WTC11 (cell line): ENCODE data around the gene ACTN1. TPM values are rescaled to one million over a fixed set of nuclear protein-coding genes. Genes with fewer than 3 reads are reported as not detected.

Experiments used
- ATAC-seq: fragments of 200-7000 bp; cut with Tn5 transposase; 2 replicates; pipeline ENCODE4 v1.10.0; 2021; ENCODE audit warnings: mild to moderate bottlenecking, moderate library complexity
- CTCF ChIA-PET: fragments of 300-600 bp; sonication (Branson Sonifier 250); formaldehyde crosslinking; loops from one replicate; lab custom pipeline; 2021; ENCODE audit warnings: antibody characterized with exemption; lab: Charles Lee
- POLR2A ChIA-PET: fragments of 350-600 bp; sonication (Branson Sonifier 250); formaldehyde crosslinking; loops from one replicate; lab custom pipeline; 2021; ENCODE audit warnings: antibody characterized with exemption; lab: Charles Lee
- DNase-seq: peaks from one replicate; pipeline ENCODE4 v3.0.0; 2021; ENCODE audit warnings: low spot score
- H3K27ac Mint-ChIP-seq: 2 replicates; pipeline ENCODE4 v1.8.0; 2021; ENCODE audit warnings: mixed read lengths
- H3K27me3 Mint-ChIP-seq: 2 replicates; pipeline ENCODE4 v1.8.0; 2021; ENCODE audit warnings: low read depth, mild to moderate bottlenecking, moderate library complexity, mixed read lengths
- H3K36me3 Mint-ChIP-seq: 2 replicates; pipeline ENCODE4 v1.8.0; 2021; ENCODE audit warnings: mixed read lengths
- H3K4me1 Mint-ChIP-seq: 2 replicates; pipeline ENCODE4 v1.8.0; 2022; ENCODE audit warnings: mixed read lengths
- H3K4me3 Mint-ChIP-seq: 2 replicates; pipeline ENCODE4 v1.8.0; 2021; ENCODE audit warnings: mild to moderate bottlenecking, moderate library complexity, mixed read lengths
- H3K9me3 Mint-ChIP-seq: 2 replicates; pipeline ENCODE4 v1.8.0; 2021; ENCODE audit warnings: mixed read lengths
- CBFB ChIP-seq: sonication (generic); formaldehyde crosslinking; IDR thresholded peaks from 2 replicates; pipeline ENCODE4 v1.8.1; 2022; ENCODE audit warnings: mild to moderate bottlenecking, low read depth, missing genetic modification reagents
- FOXJ3 ChIP-seq: sonication (generic); formaldehyde crosslinking; IDR thresholded peaks from 2 replicates; pipeline ENCODE4 v1.9.0; 2021; ENCODE audit warnings: missing genetic modification reagents, mild to moderate bottlenecking, borderline replicate concordance
- GABPB1 ChIP-seq: sonication (generic); formaldehyde crosslinking; IDR thresholded peaks from 2 replicates; pipeline ENCODE4 v1.8.1; 2023; ENCODE audit warnings: mild to moderate bottlenecking, missing genetic modification reagents
- KAT7 ChIP-seq: sonication (generic); formaldehyde crosslinking; IDR thresholded peaks from 2 replicates; pipeline ENCODE4 v1.8.1; 2023; ENCODE audit warnings: missing genetic modification reagents, mild to moderate bottlenecking, borderline replicate concordance
- MXD4 ChIP-seq: fragments of 250-450 bp; sonication (Bioruptor Pico); IDR thresholded peaks from 2 replicates; pipeline ENCODE4 v1.8.0; 2021; ENCODE audit warnings: mild to moderate bottlenecking, moderate library complexity, borderline replicate concordance
- NFE2L1 ChIP-seq: sonication (generic); formaldehyde crosslinking; IDR thresholded peaks from 2 replicates; pipeline ENCODE4 v1.8.1; 2023; ENCODE audit warnings: missing genetic modification reagents
- NR1H2 ChIP-seq: sonication (generic); formaldehyde crosslinking; IDR thresholded peaks from 2 replicates; pipeline ENCODE4 v1.9.0; 2021; ENCODE audit warnings: mild to moderate bottlenecking, moderate library complexity, missing genetic modification reagents
- RELA ChIP-seq: sonication (generic); formaldehyde crosslinking; IDR thresholded peaks from 2 replicates; pipeline ENCODE4 v1.8.1; 2022; ENCODE audit warnings: missing genetic modification reagents, mild to moderate bottlenecking, borderline replicate concordance
- TEAD4 ChIP-seq: sonication (generic); formaldehyde crosslinking; IDR thresholded peaks from 2 replicates; pipeline ENCODE4 v1.8.0; 2022; ENCODE audit warnings: mild to moderate bottlenecking, missing genetic modification reagents
- ZNF396 ChIP-seq: fragments of 250-450 bp; sonication (Bioruptor Pico); IDR thresholded peaks from 2 replicates; pipeline ENCODE4 v1.8.0; 2021; ENCODE audit warnings: mild to moderate bottlenecking, moderate library complexity, borderline replicate concordance
- total RNA-seq: library from RNA; stranded (reverse); gene quantifications from 3 replicates; pipeline ENCODE4 v1.2.3, GENCODE V29; 2021
- TF ChIP-seq, protein P1 (sequence below): sonication (generic); formaldehyde crosslinking; IDR thresholded peaks from 2 replicates; pipeline ENCODE4 v1.8.0; 2023; ENCODE audit warnings: missing genetic modification reagents, mild to moderate bottlenecking, borderline replicate concordance
- TF ChIP-seq, protein P2 (sequence below): sonication (generic); formaldehyde crosslinking; conservative IDR thresholded peaks from 2 replicates; pipeline ENCODE4 v1.8.1; 2023; ENCODE audit warnings: mild to moderate bottlenecking, low read depth, missing genetic modification reagents, moderate library complexity
- TF ChIP-seq, protein P3 (sequence below): sonication (generic); formaldehyde crosslinking; IDR thresholded peaks from 2 replicates; pipeline ENCODE4 v1.8.0; 2022; ENCODE audit warnings: mild to moderate bottlenecking, missing genetic modification reagents
- TF ChIP-seq, protein P4 (sequence below): fragments of 250-450 bp; sonication (Bioruptor Pico); IDR thresholded peaks from 2 replicates; pipeline ENCODE4 v1.9.0; 2021; ENCODE audit warnings: mild to moderate bottlenecking
- TF ChIP-seq, protein P5 (sequence below): fragments of 200-600 bp; IDR thresholded peaks from 2 replicates; pipeline ENCODE4 v1.8.0; 2022; ENCODE audit warnings: antibody characterized with exemption
- TF ChIP-seq, protein P6 (sequence below): sonication (generic); formaldehyde crosslinking; IDR thresholded peaks from 2 replicates; pipeline ENCODE4 v1.8.1; 2022; ENCODE audit warnings: low read depth, mild to moderate bottlenecking, moderate library complexity, missing genetic modification reagents, borderline replicate concordance
- TF ChIP-seq, protein P7 (sequence below): fragments of 250-450 bp; sonication (Bioruptor Pico); IDR thresholded peaks from 2 replicates; pipeline ENCODE4 v1.8.0; 2021; ENCODE audit warnings: mild to moderate bottlenecking
- TF ChIP-seq, protein P8 (sequence below): sonication (generic); formaldehyde crosslinking; conservative IDR thresholded peaks from 2 replicates; pipeline ENCODE4 v1.8.1; 2022; ENCODE audit warnings: mild to moderate bottlenecking, missing genetic modification reagents
- TF ChIP-seq, protein P9 (sequence below): sonication (generic); formaldehyde crosslinking; IDR thresholded peaks from 2 replicates; pipeline ENCODE4 v1.8.1; 2023; ENCODE audit warnings: mild to moderate bottlenecking, missing genetic modification reagents, moderate library complexity

The ACTN1 gene
- total RNA-seq, 1 experiment from 2014 or later: 196 TPM

DNA sequence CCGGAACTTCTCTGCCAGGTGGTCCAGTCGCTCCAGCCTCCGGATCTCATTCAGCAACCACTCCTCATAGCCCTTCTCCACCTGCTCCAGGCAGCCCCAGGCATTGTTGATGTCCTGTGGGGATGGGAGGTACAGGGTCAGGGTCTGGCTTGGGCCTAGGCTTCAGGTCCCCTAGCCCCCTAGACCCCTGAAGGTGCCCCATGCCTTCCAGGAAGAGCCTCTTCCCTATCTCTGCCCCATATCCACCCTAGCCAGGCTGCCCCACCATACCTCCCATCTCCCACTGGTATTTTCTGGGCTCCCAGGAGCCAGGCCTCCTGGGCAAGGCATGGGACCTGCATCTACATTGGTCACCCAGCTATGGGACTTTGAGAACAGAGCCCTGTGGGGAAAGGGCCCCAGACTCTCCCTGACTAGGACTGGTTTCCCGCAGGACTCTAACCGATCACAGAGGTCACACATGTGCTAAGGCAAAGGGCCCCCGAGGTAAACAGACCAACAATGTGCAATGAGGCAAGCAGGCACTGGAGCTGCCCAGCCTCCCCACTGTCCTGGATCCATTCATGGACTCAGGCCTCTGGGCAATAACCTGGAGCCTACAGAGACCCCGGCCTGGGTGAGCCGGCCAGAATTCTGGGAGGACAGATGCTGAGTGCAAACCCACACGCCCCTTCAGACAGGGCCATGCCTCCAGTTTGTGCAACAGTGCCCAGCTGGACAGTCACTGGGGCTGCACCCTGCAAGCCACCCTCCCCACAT lies 88.8 kb downstream of the ACTN1 start:
- peaks cover 71% of the 10 kb centered on the region for H3K36me3 Mint-ChIP-seq
- CTCF ChIA-PET: interaction anchor here (0.9 kb wide), 1 partner anchor 21 kb away, joined by 3 read pairs; no protein-coding TSS in a partner anchor

DNA sequence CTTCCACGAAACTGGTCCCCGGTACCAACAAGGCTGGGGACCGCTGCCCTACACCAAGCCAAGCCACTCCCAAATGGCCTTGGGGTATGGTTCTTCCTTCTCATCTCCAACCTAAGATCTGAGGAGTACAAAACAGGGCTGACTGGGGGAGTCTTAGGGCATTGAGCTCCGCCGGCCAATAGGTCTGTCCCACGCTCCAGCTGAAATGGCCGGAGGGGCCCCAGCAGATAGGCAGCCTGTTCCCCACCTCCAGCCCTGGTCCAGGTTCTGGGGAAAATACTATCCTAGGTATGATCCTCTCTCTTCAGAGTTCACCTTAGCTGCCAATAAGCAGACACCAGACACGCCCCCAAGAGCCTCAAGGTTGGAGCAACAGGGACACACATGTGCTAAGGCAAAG lies 90.2 kb downstream of the ACTN1 start:
- Mint-ChIP-seq H3K4me1 (no peaks in the 10 kb centered on the region), H3K9me3 (no peaks in the 10 kb centered on the region), H3K27ac (no peak overlapping the region), H3K27me3 (no peaks in the 10 kb centered on the region), H3K36me3 (peaks cover 67% of the 10 kb centered on the region), H3K4me3 (no peak overlapping the region)
- no peak for DNase-seq
- POLR2A ChIA-PET: no interaction called here
- ATAC-seq: no peak
- CTCF ChIA-PET: interaction anchor here (0.8 kb wide), 1 partner anchor 22 kb away, joined by 3 read pairs; no protein-coding TSS in a partner anchor
- TF ChIP-seq, protein P1, sequence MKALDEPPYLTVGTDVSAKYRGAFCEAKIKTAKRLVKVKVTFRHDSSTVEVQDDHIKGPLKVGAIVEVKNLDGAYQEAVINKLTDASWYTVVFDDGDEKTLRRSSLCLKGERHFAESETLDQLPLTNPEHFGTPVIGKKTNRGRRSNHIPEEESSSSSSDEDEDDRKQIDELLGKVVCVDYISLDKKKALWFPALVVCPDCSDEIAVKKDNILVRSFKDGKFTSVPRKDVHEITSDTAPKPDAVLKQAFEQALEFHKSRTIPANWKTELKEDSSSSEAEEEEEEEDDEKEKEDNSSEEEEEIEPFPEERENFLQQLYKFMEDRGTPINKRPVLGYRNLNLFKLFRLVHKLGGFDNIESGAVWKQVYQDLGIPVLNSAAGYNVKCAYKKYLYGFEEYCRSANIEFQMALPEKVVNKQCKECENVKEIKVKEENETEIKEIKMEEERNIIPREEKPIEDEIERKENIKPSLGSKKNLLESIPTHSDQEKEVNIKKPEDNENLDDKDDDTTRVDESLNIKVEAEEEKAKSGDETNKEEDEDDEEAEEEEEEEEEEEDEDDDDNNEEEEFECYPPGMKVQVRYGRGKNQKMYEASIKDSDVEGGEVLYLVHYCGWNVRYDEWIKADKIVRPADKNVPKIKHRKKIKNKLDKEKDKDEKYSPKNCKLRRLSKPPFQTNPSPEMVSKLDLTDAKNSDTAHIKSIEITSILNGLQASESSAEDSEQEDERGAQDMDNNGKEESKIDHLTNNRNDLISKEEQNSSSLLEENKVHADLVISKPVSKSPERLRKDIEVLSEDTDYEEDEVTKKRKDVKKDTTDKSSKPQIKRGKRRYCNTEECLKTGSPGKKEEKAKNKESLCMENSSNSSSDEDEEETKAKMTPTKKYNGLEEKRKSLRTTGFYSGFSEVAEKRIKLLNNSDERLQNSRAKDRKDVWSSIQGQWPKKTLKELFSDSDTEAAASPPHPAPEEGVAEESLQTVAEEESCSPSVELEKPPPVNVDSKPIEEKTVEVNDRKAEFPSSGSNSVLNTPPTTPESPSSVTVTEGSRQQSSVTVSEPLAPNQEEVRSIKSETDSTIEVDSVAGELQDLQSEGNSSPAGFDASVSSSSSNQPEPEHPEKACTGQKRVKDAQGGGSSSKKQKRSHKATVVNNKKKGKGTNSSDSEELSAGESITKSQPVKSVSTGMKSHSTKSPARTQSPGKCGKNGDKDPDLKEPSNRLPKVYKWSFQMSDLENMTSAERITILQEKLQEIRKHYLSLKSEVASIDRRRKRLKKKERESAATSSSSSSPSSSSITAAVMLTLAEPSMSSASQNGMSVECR (CRISPR knock-in tag): no peak
- TF ChIP-seq, protein P2, sequence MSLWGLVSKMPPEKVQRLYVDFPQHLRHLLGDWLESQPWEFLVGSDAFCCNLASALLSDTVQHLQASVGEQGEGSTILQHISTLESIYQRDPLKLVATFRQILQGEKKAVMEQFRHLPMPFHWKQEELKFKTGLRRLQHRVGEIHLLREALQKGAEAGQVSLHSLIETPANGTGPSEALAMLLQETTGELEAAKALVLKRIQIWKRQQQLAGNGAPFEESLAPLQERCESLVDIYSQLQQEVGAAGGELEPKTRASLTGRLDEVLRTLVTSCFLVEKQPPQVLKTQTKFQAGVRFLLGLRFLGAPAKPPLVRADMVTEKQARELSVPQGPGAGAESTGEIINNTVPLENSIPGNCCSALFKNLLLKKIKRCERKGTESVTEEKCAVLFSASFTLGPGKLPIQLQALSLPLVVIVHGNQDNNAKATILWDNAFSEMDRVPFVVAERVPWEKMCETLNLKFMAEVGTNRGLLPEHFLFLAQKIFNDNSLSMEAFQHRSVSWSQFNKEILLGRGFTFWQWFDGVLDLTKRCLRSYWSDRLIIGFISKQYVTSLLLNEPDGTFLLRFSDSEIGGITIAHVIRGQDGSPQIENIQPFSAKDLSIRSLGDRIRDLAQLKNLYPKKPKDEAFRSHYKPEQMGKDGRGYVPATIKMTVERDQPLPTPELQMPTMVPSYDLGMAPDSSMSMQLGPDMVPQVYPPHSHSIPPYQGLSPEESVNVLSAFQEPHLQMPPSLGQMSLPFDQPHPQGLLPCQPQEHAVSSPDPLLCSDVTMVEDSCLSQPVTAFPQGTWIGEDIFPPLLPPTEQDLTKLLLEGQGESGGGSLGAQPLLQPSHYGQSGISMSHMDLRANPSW (CRISPR knock-in tag): no peak
- TF ChIP-seq, protein P3, sequence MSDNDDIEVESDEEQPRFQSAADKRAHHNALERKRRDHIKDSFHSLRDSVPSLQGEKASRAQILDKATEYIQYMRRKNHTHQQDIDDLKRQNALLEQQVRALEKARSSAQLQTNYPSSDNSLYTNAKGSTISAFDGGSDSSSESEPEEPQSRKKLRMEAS (CRISPR knock-in tag): no peak
- TF ChIP-seq KAT7 (CRISPR knock-in tag) (no peak), GABPB1 (CRISPR knock-in tag) (no peak), RELA (no peak), TEAD4 (CRISPR knock-in tag) (no peak), MXD4 (CRISPR knock-in tag) (no peak), CBFB (no peak)
- TF ChIP-seq, protein P4, sequence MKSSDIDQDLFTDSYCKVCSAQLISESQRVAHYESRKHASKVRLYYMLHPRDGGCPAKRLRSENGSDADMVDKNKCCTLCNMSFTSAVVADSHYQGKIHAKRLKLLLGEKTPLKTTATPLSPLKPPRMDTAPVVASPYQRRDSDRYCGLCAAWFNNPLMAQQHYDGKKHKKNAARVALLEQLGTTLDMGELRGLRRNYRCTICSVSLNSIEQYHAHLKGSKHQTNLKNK: no peak
- TF ChIP-seq, protein P5, sequence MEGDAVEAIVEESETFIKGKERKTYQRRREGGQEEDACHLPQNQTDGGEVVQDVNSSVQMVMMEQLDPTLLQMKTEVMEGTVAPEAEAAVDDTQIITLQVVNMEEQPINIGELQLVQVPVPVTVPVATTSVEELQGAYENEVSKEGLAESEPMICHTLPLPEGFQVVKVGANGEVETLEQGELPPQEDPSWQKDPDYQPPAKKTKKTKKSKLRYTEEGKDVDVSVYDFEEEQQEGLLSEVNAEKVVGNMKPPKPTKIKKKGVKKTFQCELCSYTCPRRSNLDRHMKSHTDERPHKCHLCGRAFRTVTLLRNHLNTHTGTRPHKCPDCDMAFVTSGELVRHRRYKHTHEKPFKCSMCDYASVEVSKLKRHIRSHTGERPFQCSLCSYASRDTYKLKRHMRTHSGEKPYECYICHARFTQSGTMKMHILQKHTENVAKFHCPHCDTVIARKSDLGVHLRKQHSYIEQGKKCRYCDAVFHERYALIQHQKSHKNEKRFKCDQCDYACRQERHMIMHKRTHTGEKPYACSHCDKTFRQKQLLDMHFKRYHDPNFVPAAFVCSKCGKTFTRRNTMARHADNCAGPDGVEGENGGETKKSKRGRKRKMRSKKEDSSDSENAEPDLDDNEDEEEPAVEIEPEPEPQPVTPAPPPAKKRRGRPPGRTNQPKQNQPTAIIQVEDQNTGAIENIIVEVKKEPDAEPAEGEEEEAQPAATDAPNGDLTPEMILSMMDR: no peak
- TF ChIP-seq, protein P6, sequence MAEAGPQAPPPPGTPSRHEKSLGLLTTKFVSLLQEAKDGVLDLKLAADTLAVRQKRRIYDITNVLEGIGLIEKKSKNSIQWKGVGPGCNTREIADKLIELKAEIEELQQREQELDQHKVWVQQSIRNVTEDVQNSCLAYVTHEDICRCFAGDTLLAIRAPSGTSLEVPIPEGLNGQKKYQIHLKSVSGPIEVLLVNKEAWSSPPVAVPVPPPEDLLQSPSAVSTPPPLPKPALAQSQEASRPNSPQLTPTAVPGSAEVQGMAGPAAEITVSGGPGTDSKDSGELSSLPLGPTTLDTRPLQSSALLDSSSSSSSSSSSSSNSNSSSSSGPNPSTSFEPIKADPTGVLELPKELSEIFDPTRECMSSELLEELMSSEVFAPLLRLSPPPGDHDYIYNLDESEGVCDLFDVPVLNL: no peak
- TF ChIP-seq, protein P7, sequence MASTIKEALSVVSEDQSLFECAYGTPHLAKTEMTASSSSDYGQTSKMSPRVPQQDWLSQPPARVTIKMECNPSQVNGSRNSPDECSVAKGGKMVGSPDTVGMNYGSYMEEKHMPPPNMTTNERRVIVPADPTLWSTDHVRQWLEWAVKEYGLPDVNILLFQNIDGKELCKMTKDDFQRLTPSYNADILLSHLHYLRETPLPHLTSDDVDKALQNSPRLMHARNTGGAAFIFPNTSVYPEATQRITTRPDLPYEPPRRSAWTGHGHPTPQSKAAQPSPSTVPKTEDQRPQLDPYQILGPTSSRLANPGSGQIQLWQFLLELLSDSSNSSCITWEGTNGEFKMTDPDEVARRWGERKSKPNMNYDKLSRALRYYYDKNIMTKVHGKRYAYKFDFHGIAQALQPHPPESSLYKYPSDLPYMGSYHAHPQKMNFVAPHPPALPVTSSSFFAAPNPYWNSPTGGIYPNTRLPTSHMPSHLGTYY (CRISPR knock-in tag): no peak

More for the DNA sequence above, 88.8 kb downstream of the ACTN1 start:
- Mint-ChIP-seq H3K27ac (no peak overlapping the region), H3K9me3 (no peaks in the 10 kb centered on the region), H3K4me1 (no peaks in the 10 kb centered on the region), H3K4me3 (no peak overlapping the region), H3K27me3 (no peaks in the 10 kb centered on the region)
- POLR2A ChIA-PET: no interaction called here
- no peak for DNase-seq
- ATAC-seq: no peak
- TF ChIP-seq NFE2L1 (CRISPR knock-in tag): no peak
- TF ChIP-seq, protein P8, sequence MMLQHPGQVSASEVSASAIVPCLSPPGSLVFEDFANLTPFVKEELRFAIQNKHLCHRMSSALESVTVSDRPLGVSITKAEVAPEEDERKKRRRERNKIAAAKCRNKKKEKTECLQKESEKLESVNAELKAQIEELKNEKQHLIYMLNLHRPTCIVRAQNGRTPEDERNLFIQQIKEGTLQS (CRISPR knock-in tag): no peak
- TF ChIP-seq FOXJ3 (CRISPR knock-in tag): no peak
- no peak for TF ChIP-seq NR1H2 (CRISPR knock-in tag)
- TF ChIP-seq, protein P9, sequence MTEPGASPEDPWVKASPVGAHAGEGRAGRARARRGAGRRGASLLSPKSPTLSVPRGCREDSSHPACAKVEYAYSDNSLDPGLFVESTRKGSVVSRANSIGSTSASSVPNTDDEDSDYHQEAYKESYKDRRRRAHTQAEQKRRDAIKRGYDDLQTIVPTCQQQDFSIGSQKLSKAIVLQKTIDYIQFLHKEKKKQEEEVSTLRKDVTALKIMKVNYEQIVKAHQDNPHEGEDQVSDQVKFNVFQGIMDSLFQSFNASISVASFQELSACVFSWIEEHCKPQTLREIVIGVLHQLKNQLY (CRISPR knock-in tag): no peak
- TF ChIP-seq ZNF396 (CRISPR knock-in tag): no peak
- no peak for TF ChIP-seq RELA
